HCT116 (cell line): Measurements from ENCODE around the gene IDUA. TPM values are rescaled to one million over a fixed set of nuclear protein-coding genes. Genes with fewer than 3 reads are reported as not detected.

Experiments
- ATAC-seq: fragments of 200-7000 bp; cut with Tn5 transposase; 2 replicates; pipeline ENCODE4 v1.9.1; 2020; ENCODE audit warnings: mild to moderate bottlenecking, moderate library complexity
- BruUV-seq: library from RNA; stranded (reverse); fragments of 400-500 nt; replicated peaks from 2 replicates; lab custom pipeline; 2021; lab: Mats Ljungman, UMichigan
- CTCF ChIA-PET: fragments of 300-600 bp; sonication (Branson Sonifier 250); formaldehyde crosslinking; loops from one replicate; lab custom pipeline; 2021; ENCODE audit warnings: antibody characterized with exemption; lab: Charles Lee
- POLR2A ChIA-PET: fragments of 300-600, 350-600 bp; sonication (Branson Sonifier 250); formaldehyde crosslinking; loops from one replicate; lab custom pipeline; 2021; ENCODE audit warnings: antibody characterized with exemption; lab: Charles Lee
- RAD21 ChIA-PET, 2 experiments: fragments of 300-600 bp; sonication (Branson Sonifier 250); formaldehyde crosslinking; loops; one replicate each; lab custom pipeline; 2023; ENCODE audit warnings: low total read pairs in 2 of 2; ENCODE audit not compliant: uncharacterized antibody in 2 of 2, unreplicated experiment in 2 of 2, low non-redundant PET in 1 of 2; lab: Charles Lee
- DNase-seq: peaks from one replicate; pipeline ENCODE4 v3.0.0-alpha.2; 2010; ENCODE audit warnings: low read depth, low spot score
- H2AFZ ChIP-seq: fragments of 200-600 bp; shearing (Covaris generic), sonication (generic); 2 replicates; pipeline ENCODE4 v1.6.1; 2017; ENCODE audit warnings: low read depth, mixed run types, mixed read lengths, antibody characterized with exemption, low read length; ENCODE audit not compliant: poor library complexity, severe bottlenecking
- H3K27ac ChIP-seq: 2 replicates; pipeline ENCODE4 v1.5.1; 2012; ENCODE audit warnings: low read depth, low read length
- H3K27me3 ChIP-seq: fragments of 200-600 bp; sonication (generic); 2 replicates; pipeline ENCODE4 v1.6.1; 2016; ENCODE audit warnings: mixed run types, low read length, mixed read lengths; ENCODE audit not compliant: insufficient read depth
- H3K36me3 ChIP-seq, 2 experiments: fragments of 200-500 bp in 1 of 2; fragments of 200-600 bp in 1 of 2; sonication (Bioruptor generic) in 1 of 2; sonication (generic) in 1 of 2; 2 replicates each; pipeline versions ENCODE4 v1.5.1 to v1.6.1; 2014 to 2016; ENCODE audit warnings: low read length in 2 of 2, inconsistent platforms in 1 of 2, mixed read lengths in 1 of 2, mixed run types in 1 of 2; ENCODE audit not compliant: insufficient read depth in 2 of 2, control insufficient read depth in 1 of 2
- H3K4me1 ChIP-seq, 2 experiments: fragments of 200-600 bp in 1 of 2; sonication (generic) in 1 of 2; 2 replicates each; pipeline versions ENCODE4 v1.5.1 to v1.6.1; 2012 to 2017; ENCODE audit warnings: low read length in 2 of 2, inconsistent platforms in 1 of 2, mild to moderate bottlenecking in 1 of 2, mixed read lengths in 1 of 2, mixed run types in 1 of 2, moderate library complexity in 1 of 2; ENCODE audit not compliant: insufficient read depth in 2 of 2, control insufficient read depth in 1 of 2
- H3K4me2 ChIP-seq: fragments of 200-600 bp; sonication (generic); 2 replicates; pipeline ENCODE4 v1.6.1; 2017; ENCODE audit warnings: mixed run types, low read length, mixed read lengths
- H3K4me3 ChIP-seq, 2 experiments: fragments of 200-600 bp in 1 of 2; sonication (generic) in 1 of 2; replicated peaks in 1 of 2; 2 replicates each; pipeline ENCODE4 v1.5.1; 2011 to 2016; ENCODE audit warnings: low read length in 2 of 2, control low read depth in 1 of 2, low read depth in 1 of 2, mild to moderate bottlenecking in 1 of 2, mixed read lengths in 1 of 2, mixed run types in 1 of 2
- H3K79me2 ChIP-seq: fragments of 200-600 bp; sonication (generic); 2 replicates; pipeline ENCODE4 v1.6.1; 2017; ENCODE audit warnings: mild to moderate bottlenecking, mixed run types, low read length, moderate library complexity, mixed read lengths; ENCODE audit not compliant: insufficient read depth
- H3K9ac ChIP-seq: fragments of 200-600 bp; sonication (generic); 2 replicates; pipeline ENCODE4 v1.6.1; 2016; ENCODE audit warnings: low read length, mixed read lengths
- H3K9me2 ChIP-seq: fragments of 200-600 bp; sonication (generic), shearing (Covaris generic); 2 replicates; pipeline ENCODE4 v1.6.1; 2017; ENCODE audit warnings: mixed run types, mild to moderate bottlenecking, moderate library complexity; ENCODE audit not compliant: insufficient read depth
- H3K9me3 ChIP-seq, 2 experiments: fragments of 200-500 bp in 1 of 2; fragments of 200-600 bp in 1 of 2; sonication (Bioruptor generic) in 1 of 2; sonication (generic) in 1 of 2; 2 replicates each; pipeline ENCODE4 v1.6.1; 2014 to 2017; ENCODE audit warnings: low read length in 2 of 2, mixed read lengths in 2 of 2, inconsistent platforms in 1 of 2, low read depth in 1 of 2, mild to moderate bottlenecking in 1 of 2, mixed run types in 1 of 2, moderate library complexity in 1 of 2; ENCODE audit not compliant: control insufficient read depth in 1 of 2, insufficient read depth in 1 of 2
- H4K20me1 ChIP-seq: fragments of 200-600 bp; sonication (generic), shearing (Covaris generic); 2 replicates; pipeline ENCODE4 v1.6.1; 2017; ENCODE audit warnings: mixed run types, mild to moderate bottlenecking, moderate library complexity; ENCODE audit not compliant: insufficient read depth
- CBX3 ChIP-seq: IDR thresholded peaks from 2 replicates; pipeline ENCODE4 v1.6.1; 2012; ENCODE audit warnings: low read depth
- CEBPB ChIP-seq: IDR thresholded peaks from 2 replicates; pipeline ENCODE4 v1.6.1; 2012; ENCODE audit warnings: low read depth
- EGR1 ChIP-seq: IDR thresholded peaks from 2 replicates; pipeline ENCODE4 v1.6.1; 2012; ENCODE audit warnings: low read depth
- ELF1 ChIP-seq: IDR thresholded peaks from 2 replicates; pipeline ENCODE4 v1.6.1; 2012; ENCODE audit warnings: low read depth, borderline replicate concordance
- EZH2phosphoT487 ChIP-seq: fragments of 200-600 bp; IDR thresholded peaks from 2 replicates; pipeline ENCODE4 v1.6.1; 2018; ENCODE audit warnings: antibody characterized with exemption, borderline replicate concordance
- FOSL1 ChIP-seq: IDR thresholded peaks from 2 replicates; pipeline ENCODE4 v1.6.1; 2012; ENCODE audit warnings: low read depth
- JUND ChIP-seq: IDR thresholded peaks from 2 replicates; pipeline ENCODE4 v1.6.1; 2012
- POLR2A ChIP-seq: IDR thresholded peaks from 2 replicates; pipeline ENCODE4 v1.7.0; 2011; ENCODE audit warnings: borderline replicate concordance; ENCODE audit not compliant: insufficient read depth, insufficient read length; ENCODE audit errors: extremely low read depth
- POLR2AphosphoS5 ChIP-seq: IDR thresholded peaks from 2 replicates; pipeline ENCODE4 v1.6.1; 2011; ENCODE audit warnings: mild to moderate bottlenecking, low read depth, low read length, moderate library complexity
- SIN3A ChIP-seq: IDR thresholded peaks from 2 replicates; pipeline ENCODE4 v1.6.1; 2012; ENCODE audit warnings: low read depth
- SP1 ChIP-seq: IDR thresholded peaks from 2 replicates; pipeline ENCODE4 v1.6.1; 2012; ENCODE audit warnings: low read depth
- SRF ChIP-seq: IDR thresholded peaks from 2 replicates; pipeline ENCODE4 v1.6.1; 2012; ENCODE audit warnings: low read depth
- TCF7L2 ChIP-seq: IDR thresholded peaks from 2 replicates; pipeline ENCODE4 v1.7.0; 2011; ENCODE audit warnings: borderline replicate concordance, inconsistent platforms; ENCODE audit not compliant: insufficient read depth, insufficient read length; ENCODE audit errors: extremely low read depth
- YY1 ChIP-seq: IDR thresholded peaks from 2 replicates; pipeline ENCODE4 v1.6.1; 2011; ENCODE audit warnings: low read length, low read depth, moderate library complexity, mild to moderate bottlenecking; ENCODE audit not compliant: insufficient replicate concordance; ENCODE audit errors: extremely low read depth
- ZFX ChIP-seq: fragments of 450-650 bp; IDR thresholded peaks from 2 replicates; pipeline ENCODE4 v1.6.1; 2017
- intact Hi-C: fragments of 100-400 bp; cut with micrococcal nuclease; formaldehyde crosslinking; loops from 2 replicates; pipeline ENCODE4 v1.10.0; 2022
- total RNA-seq: library from RNA; stranded (reverse); gene quantifications from one replicate; pipeline ENCODE4 v1.2.1, GENCODE V29; 2021; ENCODE audit not compliant: unreplicated experiment
- TF ChIP-seq, protein P1 (sequence below): IDR thresholded peaks from 2 replicates; pipeline ENCODE4 v1.6.1; 2011; ENCODE audit warnings: mild to moderate bottlenecking, low read length, moderate library complexity; ENCODE audit not compliant: insufficient replicate concordance; ENCODE audit errors: extremely low read depth
- TF ChIP-seq, protein P2 (sequence below): IDR thresholded peaks from 2 replicates; pipeline ENCODE4 v1.6.1; 2012; ENCODE audit warnings: low read depth
- TF ChIP-seq, protein P3 (sequence below), 3 experiments: fragments of 200-600 bp in 1 of 3; sonication (generic) in 1 of 3; IDR thresholded peaks in 2 of 3; conservative IDR thresholded peaks in 1 of 3; 2 replicates each; pipeline ENCODE4 v1.5.1; 2012 to 2017; ENCODE audit warnings: low read depth in 2 of 3, low read length in 2 of 3, antibody characterized with exemption in 1 of 3, borderline replicate concordance in 1 of 3, control low read depth in 1 of 3, mild to moderate bottlenecking in 1 of 3, mixed read lengths in 1 of 3, mixed run types in 1 of 3, moderate library complexity in 1 of 3; ENCODE audit not compliant: insufficient read depth in 1 of 3
- TF ChIP-seq, protein P4 (sequence below): IDR thresholded peaks from 2 replicates; pipeline ENCODE4 v1.6.1; 2012

IDUA gene
- total RNA-seq, 1 experiment from 2014 or later = 28.2 TPM

DNA sequence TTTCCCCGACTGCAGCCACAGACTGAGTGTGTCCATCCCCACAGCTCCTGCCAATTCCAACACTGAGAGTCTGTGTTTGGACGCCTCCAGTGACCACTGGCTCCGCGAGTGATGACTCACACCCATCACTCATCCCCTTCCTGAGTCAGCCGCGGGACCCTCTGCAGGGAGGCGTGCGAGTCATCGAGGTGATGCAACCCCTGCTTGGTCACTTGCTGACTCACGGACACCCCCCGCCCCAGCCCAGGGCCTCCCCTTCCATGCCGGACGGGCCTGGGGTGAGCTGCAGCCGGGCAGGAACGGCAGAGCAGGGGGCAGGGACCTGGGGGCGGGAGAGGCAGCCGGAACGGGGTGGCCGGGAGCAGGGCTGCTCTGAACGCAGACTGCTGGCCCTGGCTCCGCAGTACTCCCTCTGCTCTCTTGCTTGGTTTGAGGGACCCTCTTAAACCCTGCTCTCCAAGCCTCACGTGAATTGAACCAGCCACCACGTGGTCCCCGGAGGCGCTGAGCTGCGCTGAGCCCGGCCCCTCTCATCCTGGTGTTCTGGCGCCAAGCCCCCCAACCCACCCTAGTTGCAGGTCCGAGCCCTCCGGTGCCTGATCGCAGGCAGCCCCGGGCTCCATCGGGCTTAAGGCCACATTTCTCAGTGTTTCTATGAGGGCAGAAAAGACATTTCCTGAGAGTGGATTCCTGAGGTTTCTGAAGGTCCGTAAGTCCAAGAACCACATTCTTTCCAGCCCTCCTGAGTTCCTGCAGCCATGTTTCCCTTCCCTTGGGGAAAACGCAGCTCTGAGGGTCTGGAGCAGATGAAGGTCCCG, 57.0 kb downstream of the IDUA start:
- peak; percentile 76 for ATAC-seq
- TF ChIP-seq JUND (no peak), FOSL1 (no peak), SP1 (no peak), EGR1 (no peak), YY1 (peak; percentile 24), CBX3 (no peak), SRF (no peak), SIN3A (no peak), CEBPB (no peak), POLR2A (no peak), EZH2phosphoT487 (no peak), ZFX (0 out of 2 replicates have a peak, but pooled peaks have one; percentile 25), ELF1 (no peak), TCF7L2 (peak; percentile 68), POLR2AphosphoS5 (peak; percentile 73)
- TF ChIP-seq, protein P1, sequence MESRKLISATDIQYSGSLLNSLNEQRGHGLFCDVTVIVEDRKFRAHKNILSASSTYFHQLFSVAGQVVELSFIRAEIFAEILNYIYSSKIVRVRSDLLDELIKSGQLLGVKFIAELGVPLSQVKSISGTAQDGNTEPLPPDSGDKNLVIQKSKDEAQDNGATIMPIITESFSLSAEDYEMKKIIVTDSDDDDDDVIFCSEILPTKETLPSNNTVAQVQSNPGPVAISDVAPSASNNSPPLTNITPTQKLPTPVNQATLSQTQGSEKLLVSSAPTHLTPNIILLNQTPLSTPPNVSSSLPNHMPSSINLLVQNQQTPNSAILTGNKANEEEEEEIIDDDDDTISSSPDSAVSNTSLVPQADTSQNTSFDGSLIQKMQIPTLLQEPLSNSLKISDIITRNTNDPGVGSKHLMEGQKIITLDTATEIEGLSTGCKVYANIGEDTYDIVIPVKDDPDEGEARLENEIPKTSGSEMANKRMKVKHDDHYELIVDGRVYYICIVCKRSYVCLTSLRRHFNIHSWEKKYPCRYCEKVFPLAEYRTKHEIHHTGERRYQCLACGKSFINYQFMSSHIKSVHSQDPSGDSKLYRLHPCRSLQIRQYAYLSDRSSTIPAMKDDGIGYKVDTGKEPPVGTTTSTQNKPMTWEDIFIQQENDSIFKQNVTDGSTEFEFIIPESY = peak; percentile 54
- TF ChIP-seq, protein P2, sequence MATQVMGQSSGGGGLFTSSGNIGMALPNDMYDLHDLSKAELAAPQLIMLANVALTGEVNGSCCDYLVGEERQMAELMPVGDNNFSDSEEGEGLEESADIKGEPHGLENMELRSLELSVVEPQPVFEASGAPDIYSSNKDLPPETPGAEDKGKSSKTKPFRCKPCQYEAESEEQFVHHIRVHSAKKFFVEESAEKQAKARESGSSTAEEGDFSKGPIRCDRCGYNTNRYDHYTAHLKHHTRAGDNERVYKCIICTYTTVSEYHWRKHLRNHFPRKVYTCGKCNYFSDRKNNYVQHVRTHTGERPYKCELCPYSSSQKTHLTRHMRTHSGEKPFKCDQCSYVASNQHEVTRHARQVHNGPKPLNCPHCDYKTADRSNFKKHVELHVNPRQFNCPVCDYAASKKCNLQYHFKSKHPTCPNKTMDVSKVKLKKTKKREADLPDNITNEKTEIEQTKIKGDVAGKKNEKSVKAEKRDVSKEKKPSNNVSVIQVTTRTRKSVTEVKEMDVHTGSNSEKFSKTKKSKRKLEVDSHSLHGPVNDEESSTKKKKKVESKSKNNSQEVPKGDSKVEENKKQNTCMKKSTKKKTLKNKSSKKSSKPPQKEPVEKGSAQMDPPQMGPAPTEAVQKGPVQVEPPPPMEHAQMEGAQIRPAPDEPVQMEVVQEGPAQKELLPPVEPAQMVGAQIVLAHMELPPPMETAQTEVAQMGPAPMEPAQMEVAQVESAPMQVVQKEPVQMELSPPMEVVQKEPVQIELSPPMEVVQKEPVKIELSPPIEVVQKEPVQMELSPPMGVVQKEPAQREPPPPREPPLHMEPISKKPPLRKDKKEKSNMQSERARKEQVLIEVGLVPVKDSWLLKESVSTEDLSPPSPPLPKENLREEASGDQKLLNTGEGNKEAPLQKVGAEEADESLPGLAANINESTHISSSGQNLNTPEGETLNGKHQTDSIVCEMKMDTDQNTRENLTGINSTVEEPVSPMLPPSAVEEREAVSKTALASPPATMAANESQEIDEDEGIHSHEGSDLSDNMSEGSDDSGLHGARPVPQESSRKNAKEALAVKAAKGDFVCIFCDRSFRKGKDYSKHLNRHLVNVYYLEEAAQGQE = no peak
- TF ChIP-seq, protein P3, sequence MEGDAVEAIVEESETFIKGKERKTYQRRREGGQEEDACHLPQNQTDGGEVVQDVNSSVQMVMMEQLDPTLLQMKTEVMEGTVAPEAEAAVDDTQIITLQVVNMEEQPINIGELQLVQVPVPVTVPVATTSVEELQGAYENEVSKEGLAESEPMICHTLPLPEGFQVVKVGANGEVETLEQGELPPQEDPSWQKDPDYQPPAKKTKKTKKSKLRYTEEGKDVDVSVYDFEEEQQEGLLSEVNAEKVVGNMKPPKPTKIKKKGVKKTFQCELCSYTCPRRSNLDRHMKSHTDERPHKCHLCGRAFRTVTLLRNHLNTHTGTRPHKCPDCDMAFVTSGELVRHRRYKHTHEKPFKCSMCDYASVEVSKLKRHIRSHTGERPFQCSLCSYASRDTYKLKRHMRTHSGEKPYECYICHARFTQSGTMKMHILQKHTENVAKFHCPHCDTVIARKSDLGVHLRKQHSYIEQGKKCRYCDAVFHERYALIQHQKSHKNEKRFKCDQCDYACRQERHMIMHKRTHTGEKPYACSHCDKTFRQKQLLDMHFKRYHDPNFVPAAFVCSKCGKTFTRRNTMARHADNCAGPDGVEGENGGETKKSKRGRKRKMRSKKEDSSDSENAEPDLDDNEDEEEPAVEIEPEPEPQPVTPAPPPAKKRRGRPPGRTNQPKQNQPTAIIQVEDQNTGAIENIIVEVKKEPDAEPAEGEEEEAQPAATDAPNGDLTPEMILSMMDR (IDR thresholded peaks at IDR 0.05 in 2 of 3, conservative IDR thresholded peaks at IDR 0.05 in 1 of 3; ENCODE audit: borderline replicate concordance in 1 of 3, insufficient read depth in 1 of 3, low read depth in 2 of 3, low read length in 2 of 3) = no peak
- TF ChIP-seq, protein P4, sequence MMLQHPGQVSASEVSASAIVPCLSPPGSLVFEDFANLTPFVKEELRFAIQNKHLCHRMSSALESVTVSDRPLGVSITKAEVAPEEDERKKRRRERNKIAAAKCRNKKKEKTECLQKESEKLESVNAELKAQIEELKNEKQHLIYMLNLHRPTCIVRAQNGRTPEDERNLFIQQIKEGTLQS = no peak

More for the DNA sequence above, 57.0 kb downstream of the IDUA start:
- peak overlapping the region; percentile 99 for H3K4me2 ChIP-seq
- DNase-seq = peak; percentile 93
- H4K20me1 ChIP-seq = no peaks in the 10 kb centered on the region
- ChIA-PET CTCF (interaction anchor here (0.9 kb wide), 1 partner anchor 57 kb away, joined by 3 read pairs; the partner anchor contains the start of gene IDUA), POLR2A (interaction anchor here (0.6 kb wide), 1 partner anchor 10 kb away, joined by 4 read pairs; no protein-coding TSS in a partner anchor), RAD21 (no interaction called here)
- H3K9me2 ChIP-seq = no peaks in the 10 kb centered on the region
- no peaks in the 10 kb centered on the region for H3K27me3 ChIP-seq
- peak overlapping the region; percentile 79 for H3K27ac ChIP-seq
- peak overlapping the region; percentile 22 to 56 for H3K4me3 ChIP-seq
- peak overlapping the region; percentile 62 for H3K9ac ChIP-seq
- no peaks in the 10 kb centered on the region for H3K79me2 ChIP-seq
- H3K9me3 ChIP-seq = no peaks in the 10 kb centered on the region
- intact Hi-C loops = loop anchor here (1.0 kb wide), 1 partner anchor 34 kb away; no protein-coding TSS in a partner anchor
- peaks cover 56 to 81% of the 10 kb centered on the region in 2 experiments for H3K4me1 ChIP-seq
- BruUV-seq = TSS peak; percentile 93
- H2AFZ ChIP-seq = no peak overlapping the region
- H3K36me3 ChIP-seq = no peaks in the 10 kb centered on the region
